SK-MEL-5 (cell line): Measurements from ENCODE around the gene SLC10A7. TPM values are rescaled to one million over a fixed set of nuclear protein-coding genes. Genes with fewer than 3 reads are reported as not detected.
"Not testable (repeated sequence)": the region's sequence is repeated elsewhere in the genome, so short reads cannot be mapped to it uniquely, and the experiment has no call there.

Source experiments
- DNase-seq: peaks from one replicate; pipeline ENCODE4 v3.0.0-alpha.2; 2016; ENCODE audit warnings: low read depth, low spot score
- in situ Hi-C: cut with HindIII; loops from 2 replicates; pipeline ENCODE4 v1.10.0; 2016; ENCODE audit warnings: low sequenced_read_pairs, high pct_unique_total_duplicates, low pct_unique_long_range_greater_than_20kb
- total RNA-seq: library from RNA; depleted of rRNA; stranded (reverse); fragments of >200 nt; shearing (Covaris generic); gene quantifications from 2 replicates; pipeline ENCODE4 v1.2.3, GENCODE V29; 2014

SLC10A7 gene
- total RNA-seq, 1 experiment from 2014 or later = 5.4 TPM

- no peak for DNase-seq
- in situ Hi-C loops = no loop called here
These were observed 122.8 kb downstream of the SLC10A7 start for GRCh38 chr4:146398896-146399445.

GRCh38 chr4:146398404-146398803, 123.3 kb downstream of the SLC10A7 start:
- DNase-seq = no peak
- in situ Hi-C loops = no loop called here

GRCh38 chr4:146389561-146389960, 132.2 kb downstream of the SLC10A7 start:
- in situ Hi-C loops = no loop called here
- no peak for DNase-seq

- no peak for DNase-seq
- in situ Hi-C loops = no loop called here
These were observed 139.5 kb downstream of the SLC10A7 start for GRCh38 chr4:146382194-146382593.

DNA sequence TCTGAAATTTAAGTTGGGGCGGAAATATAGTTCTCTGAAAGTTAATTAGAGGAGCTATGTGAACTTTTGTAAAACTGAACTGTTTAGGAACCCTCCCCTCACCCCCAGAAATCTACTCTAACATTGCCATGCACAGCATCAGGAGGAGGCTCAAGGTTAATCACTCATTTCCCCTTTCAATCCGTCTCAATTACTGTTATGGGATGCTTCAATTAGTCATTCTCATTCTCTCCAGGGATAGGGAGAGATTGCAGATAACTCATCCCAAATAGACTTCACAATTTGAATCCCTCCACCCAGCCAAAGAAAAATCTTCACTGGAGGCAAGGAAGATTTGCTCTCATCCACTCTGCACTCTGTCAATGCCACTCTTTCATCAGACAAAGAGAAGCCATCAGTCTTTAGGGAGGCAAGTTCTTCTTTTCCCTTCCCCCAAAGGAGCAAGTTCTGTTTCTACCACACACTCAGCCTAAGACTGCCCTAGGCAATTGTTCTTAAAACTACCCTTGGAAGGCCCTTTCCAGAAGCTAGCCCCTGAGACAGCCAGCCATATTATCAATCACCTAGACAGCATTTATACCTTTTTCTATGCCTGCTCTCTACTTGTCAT, 140.4 kb downstream of the SLC10A7 start:
- DNase-seq = no peak
- in situ Hi-C loops = no loop called here

GRCh38 chr4:146379744-146380143, 142.0 kb downstream of the SLC10A7 start:
- DNase-seq = no peak
- in situ Hi-C loops = no loop called here

GRCh38 chr4:146371812-146372211, 149.9 kb downstream of the SLC10A7 start:
- in situ Hi-C loops = no loop called here
- DNase-seq = no peak

DNA sequence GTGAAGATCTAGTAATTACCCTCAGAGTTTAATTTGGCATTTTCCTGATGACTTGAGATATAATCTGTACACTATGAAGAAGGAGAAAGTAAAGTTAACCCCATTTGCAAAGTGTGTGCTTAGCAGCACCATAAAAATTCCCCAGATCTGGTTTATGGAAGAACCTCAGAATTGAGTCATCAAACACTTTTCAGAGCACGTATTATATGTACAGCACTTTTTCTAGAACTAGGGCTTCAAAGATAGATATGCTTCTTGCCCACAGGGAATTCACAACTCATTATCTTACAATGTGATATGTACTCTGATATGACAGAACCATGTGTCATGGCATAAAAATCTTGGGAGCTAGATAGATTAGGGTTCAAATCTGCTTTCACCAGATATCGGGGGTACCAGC, 150.9 kb downstream of the SLC10A7 start:
- DNase-seq = no peak
- in situ Hi-C loops = no loop called here

DNA sequence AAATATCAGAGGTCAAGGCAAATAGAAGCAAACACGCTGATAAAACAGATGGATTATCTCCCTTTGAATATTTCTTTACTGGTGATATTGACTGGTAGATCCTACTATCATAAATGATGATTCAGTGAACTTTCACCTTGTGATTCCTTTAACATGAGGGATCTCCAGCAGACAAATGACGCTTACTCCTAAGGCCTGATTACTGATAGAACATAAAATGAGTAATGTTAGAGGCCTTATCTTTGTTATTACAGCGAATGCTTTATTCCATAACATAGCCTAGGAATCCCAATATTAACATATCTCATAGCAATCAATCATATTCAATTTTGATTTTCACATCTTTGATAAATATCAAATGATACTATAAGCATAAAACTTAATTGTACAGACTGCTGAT, 152.3 kb downstream of the SLC10A7 start:
- in situ Hi-C loops = no loop called here

GRCh38 chr4:146368209-146368608, 153.5 kb downstream of the SLC10A7 start:
- no peak for DNase-seq
- in situ Hi-C loops = no loop called here

More for the DNA sequence above, 152.3 kb downstream of the SLC10A7 start:
- DNase-seq = no peak

- DNase-seq = no peak
- in situ Hi-C loops = no loop called here
These were observed 154.4 kb downstream of the SLC10A7 start for GRCh38 chr4:146367347-146367746.

DNA sequence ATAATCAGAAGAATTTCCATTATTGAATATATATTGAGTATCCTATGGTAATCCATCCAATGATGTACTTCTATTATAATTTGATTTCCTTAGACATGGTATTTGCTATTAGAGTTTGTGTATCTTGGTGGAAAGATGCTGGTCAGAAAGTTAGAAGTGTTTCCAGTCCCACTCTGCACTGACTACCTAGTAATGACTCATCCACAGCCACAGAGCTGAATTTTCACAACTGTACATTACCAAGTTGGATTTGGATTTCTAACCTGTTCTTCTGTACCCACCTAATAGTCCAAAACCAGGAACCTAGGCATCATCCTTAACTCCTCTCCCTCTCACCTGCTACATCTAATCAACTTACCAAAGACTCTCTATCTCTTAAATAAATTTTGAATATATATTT, 162.0 kb downstream of the SLC10A7 start:
- in situ Hi-C loops = no loop called here
- no peak for DNase-seq

GRCh38 chr4:146350114-146350513, 171.6 kb downstream of the SLC10A7 start:
- DNase-seq, in situ Hi-C loops: not testable (repeated sequence)

DNA sequence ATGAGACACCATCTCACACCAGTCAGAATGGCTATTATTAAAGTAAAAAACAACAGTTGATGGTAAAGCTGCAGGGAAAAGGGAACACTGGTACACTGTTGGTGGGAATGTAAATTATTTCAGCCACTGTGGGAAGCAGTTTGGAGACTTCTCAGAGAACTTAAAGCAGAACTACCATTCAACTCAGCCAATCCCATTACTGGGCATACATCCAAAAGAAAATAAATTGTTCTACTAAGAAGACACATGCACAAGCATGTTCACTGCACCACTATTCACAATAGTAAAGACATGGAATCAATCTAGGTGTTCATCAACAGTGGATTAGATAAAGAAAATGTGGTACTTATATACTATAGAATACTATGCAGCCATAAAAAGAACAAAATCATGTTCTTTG, 172.4 kb downstream of the SLC10A7 start:
- in situ Hi-C loops = no loop called here

GRCh38 chr4:146347822-146348221, 173.9 kb downstream of the SLC10A7 start:
- in situ Hi-C loops = no loop called here
- DNase-seq = no peak

More for the DNA sequence above, 172.4 kb downstream of the SLC10A7 start:
- no peak for DNase-seq

DNA sequence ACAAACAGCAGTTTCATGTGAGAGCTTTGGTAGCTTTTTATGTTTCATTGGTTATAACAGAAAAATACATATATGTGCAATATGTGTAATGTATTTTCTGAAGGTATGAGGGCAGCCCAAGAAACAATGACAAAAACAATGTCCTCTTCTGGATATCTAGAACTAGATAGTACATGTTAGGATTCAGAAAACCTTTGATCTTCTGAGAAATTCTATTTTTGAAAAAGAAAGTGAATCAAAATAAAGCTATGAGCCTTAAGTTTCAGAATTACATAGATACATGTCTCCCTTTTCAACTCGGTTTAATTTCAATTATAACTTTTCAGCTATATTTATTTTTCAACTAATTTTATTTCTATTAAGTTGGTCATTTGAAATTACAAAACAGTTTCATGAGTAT, 175.5 kb downstream of the SLC10A7 start:
- in situ Hi-C loops = no loop called here
- DNase-seq = no peak

- in situ Hi-C loops = no loop called here
- no peak for DNase-seq
These were observed 178.0 kb downstream of the SLC10A7 start for GRCh38 chr4:146343776-146344175.

- in situ Hi-C loops = no loop called here
- DNase-seq = no peak
These were observed 178.5 kb downstream of the SLC10A7 start for GRCh38 chr4:146343199-146343598.

GRCh38 chr4:146342600-146343192, 179.0 kb downstream of the SLC10A7 start:
- in situ Hi-C loops = no loop called here
- DNase-seq = peak; percentile 46
